ENCODE measurements around the gene PSORS1C2.
"Not testable (repeated sequence)": the region's sequence is repeated elsewhere in the genome, so short reads cannot be mapped to it uniquely, and the experiment has no call there.

The PSORS1C2 gene

DNA sequence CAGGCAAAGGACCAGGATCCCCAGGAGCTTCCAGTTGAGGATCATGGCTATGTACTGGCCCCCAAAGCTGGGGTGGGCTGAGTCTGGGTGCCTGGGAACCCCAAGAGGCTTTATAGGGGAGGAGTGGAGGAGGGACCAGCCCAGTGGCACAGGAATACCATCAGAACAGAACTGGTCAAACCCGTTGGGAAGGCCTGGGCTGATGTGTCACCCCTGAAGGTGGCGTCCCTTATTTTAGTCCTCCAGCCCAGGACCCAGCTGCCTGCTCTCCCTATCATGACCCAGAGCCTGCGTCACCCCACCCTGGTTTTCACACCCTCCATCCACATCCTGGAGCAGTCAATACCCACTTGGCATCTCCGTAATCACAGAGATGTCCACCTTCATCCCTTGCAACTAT is at the start of gene PSORS1C2:
Gene PSORS1C2, minus strand, starts transcription at position 85 of the 400 bp plus-strand sequence. Its CDS starts 40 bp downstream, at position 45.
- no peak for DNase-seq

DNA sequence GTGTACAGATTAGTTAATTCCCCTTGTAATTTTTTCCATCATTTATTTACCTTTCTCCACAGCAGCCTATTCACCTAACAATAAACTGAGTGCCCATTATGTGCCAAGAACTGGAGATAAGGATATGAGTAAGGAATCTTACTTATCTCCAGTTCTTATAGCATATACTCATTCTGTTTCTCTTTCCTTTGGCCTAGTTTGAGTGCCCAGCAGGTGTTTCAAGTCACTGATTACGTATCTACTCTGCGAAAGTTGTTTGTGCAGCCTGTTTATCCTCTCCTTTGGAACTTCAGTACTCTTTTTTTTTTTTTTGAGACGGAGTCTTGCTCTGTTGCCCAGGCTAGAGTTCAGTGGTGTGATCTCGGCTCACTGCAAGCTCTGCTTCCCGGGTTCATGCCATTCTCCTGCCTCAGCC is 48.9 kb upstream of the PSORS1C2 start:
- DNase-seq = no peak

DNA sequence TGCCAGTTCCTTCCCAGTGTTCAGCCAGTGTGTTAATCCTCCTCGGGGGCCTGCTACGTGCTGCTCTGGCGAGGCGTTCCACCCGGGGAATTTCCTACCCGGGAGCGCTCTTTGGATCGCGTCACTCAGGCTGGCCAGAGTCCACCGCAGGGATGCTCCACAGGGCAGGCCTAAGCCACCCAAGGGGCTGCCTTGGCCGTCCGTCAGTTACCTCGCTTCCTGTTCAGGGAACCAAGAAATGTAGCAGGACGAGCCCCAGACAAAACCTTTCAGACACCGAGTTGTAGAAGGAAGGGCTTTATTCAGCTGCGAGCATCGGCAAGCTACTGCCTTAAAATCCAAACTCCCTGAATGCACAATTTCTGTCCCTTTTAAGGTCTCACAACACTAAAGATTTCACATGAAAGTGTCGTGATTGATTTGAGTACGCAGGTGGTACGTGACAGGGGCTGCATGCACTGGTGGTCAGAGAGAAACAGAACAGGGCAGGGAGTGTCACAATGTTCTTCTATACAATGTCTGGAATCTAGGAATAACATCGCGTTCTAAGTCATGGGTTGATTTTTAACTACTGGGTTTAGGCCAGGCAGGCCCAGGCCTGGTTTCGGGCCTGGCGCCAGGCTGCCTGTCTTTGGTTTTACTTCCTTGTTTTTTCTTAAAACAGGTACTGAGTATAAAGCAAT is 47.3 kb upstream of the PSORS1C2 start:
- DNase-seq = no peak

DNA sequence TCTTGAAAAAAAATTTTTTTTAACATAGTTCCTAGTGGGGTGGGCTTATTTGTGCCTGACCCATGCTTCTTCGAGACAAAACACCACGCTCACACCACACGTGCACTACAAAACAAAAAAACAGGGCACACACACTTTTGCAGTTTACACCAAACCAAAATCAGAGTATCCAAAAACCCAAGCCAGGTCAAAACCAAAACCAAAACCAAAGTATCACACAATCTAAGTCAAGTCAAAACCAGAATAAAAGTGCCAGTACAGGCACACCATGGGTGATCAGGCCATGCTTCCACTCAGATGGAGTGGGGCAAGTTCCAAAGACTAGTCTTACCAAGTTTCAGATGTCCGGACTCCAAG is 46.8 kb upstream of the PSORS1C2 start:
- DNase-seq = not testable (repeated sequence)

DNA sequence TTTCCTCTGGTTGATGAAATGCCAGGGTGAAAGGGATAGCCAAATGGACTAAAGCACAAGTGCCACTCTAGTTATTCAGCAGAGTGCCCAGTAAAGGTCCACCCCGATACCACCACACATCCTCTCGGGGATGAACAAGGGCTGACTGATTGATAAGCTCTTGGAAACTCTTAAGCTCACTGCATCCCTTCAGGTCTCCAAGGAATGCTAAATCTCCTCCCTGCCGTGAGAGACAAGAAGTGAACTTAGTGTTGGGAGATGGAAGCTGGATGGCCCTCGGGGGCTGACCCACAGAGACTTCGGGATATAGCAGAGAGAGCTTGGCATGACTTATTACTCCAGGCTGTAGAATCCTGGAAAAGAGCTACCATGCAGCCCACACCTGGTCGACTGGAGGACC is 45.0 kb upstream of the PSORS1C2 start:
- DNase-seq = not testable (repeated sequence)

DNA sequence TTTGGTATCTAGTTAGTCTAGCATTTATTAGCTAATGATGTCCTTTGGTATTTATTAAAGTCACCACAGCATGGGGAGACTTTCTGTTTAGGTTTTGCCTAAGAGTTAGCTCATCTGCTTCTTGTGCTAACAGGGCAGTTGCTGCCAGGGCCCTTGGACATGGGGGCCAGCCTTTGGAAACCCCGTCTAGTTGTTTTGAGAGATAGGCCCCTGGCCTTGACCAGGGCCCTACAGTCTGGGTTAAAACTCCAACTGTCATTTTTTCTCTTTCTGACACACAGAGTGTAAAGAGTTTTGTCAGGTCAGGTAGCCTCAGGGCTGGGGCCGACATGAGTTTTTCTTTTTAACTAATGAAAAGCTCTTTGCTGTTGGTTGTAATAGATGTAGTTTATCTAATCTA is 44.4 kb upstream of the PSORS1C2 start:
- not testable (repeated sequence) for DNase-seq

DNA sequence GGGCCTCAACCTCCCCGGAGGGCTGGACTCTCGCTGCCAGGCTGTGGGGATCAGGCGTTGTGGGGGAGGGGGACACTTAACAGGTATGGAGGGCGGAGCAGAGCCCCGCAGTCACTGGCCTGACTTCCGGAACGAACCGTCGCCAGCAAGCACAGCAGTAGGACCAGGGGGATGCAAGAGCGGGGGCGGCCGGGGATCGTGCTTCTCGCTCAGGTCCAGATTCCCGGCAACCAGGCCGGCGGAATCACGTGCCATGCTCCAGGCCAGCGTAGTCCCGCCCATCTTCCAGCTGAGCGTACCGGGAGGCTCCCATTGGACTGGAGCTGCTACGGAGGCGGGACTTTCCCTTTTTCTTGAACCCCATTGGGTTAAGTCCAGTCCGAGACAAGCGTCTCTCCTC is 41.6 kb upstream of the PSORS1C2 start:
- DNase-seq = no peak

DNA sequence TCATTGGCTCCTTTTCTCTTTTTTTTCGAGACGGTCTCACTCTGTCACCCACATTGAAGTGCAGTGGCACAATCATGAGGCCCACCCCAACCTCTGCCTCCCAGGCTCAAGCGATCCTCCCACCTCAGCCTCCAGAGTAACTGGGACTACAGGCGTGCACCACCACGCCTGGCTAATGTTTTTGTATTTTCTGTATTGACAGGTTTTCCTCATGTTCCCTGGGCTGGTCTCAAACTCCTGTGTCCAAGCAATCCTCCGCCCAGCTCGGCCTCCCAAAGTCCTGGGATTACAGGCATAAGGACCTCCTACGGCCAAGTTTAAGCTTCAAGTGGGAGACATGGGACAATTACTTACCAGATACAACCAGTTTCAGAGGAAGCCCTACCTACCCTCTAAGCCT is 41.0 kb upstream of the PSORS1C2 start:
- DNase-seq = no peak

DNA sequence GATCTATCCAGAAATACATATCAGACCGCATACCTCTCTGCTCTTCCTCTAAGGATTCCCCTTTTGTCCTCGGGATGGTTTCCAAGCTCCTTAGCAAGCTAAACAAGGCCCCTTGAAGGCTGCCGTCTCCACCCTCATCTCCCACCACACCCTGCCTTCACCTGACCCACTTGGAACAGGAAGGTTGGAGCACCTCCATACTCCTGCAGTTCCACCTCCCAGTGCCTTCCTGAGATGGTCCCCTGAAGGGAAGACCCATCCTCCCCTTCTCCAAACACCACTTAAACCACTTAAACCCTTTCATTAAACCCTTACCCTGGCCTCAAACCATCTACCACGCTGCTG is 40.1 kb upstream of the PSORS1C2 start:
- DNase-seq = no peak

DNA sequence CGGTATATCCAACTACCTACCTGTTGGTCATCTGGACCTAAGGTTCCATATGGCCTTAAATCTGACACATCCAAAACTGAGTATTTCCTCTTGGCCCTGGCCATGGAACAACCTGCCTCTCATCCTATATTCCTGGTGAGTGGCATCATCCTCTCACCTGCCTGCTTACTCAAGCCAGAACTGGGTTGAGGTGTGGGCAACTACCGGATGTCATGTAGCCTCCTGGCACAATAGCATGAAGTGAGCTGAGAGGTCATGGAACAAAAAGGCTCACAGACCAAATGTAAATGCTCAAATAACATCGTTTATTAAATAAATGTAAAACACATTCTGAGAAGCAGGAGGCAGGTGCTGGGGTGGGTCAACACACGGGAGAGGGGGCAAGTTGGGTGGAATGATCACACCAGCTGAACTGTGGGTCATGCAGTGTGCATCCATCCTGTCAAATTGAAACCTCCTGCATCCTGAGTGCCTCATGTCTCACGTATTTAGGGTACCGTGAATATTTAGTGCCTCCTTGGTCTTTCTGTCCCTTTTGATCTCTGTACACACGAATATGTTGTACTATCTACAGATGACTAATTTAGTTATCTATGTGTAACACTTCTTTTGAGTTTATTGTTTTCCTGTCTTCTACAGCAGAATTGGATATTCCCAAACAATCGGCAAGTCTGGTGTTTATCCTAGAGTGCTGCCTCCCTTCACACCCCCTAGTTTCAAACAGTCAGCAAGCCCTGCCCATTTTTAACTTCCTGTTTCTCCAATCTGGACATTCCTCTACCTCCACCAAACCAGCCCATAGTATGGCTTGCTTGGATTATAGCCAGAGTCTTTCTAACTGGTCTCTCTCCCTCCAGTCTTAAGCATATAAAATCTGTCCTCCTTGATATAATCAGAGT is 39.5 kb upstream of the PSORS1C2 start:
- DNase-seq = no peak

DNA sequence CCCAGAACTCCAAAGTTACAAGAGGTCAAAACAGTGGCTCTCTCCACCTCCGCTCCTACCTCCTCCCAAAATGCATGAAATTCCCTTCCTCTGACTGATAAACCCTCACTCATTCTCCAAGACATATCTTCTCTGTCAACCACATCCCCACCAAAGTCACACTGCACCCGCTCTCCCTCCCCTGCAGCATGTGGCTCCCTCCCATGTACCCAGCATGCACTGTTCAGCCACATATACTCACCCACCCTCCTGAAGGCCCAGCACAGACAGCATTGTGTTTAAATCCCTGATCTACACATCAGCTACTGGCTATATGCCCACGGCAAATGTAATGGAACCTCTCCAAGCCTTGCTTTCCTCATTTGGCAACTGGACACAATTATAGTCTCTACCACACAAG is 37.1 kb upstream of the PSORS1C2 start:
- DNase-seq = no peak

DNA sequence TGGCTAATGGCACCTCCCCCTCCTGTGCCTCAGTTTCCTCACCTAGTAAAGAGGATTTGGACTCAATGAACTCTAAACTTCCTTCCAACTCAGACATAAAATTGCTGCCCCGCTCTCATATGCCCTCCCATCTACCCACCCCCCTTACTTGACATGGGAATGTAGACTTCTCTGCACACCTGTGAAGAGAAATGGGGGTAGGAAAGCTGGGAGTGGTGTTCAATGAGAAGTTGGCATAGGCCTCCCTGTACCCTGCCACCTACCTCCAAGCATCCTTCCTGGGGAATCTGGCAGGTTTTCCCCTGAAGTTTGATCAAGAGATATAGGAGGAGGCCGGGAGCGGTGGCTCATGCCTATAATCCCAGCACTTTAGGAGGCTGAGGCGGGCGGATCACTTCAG is 35.5 kb upstream of the PSORS1C2 start:
- DNase-seq = no peak

DNA sequence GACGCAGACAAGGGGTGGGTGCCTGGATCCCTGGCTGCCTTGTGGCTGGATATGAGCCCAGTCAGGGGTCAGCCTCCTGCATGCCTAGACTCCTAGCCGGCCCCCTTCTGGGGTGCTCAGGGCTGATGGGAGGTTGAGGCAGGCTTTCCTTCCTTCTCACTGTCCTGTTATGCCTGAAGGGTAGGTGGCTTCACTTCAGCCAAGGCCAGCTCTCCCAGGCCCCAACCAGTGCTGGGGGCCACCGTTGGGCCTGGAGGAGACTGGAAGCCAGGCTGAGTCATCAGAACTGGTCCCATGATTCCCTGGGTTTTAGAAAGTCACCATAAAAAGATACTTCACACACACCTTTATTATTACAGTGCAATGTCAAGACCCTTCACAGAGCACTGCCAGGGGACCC is 34.5 kb upstream of the PSORS1C2 start:
- DNase-seq = no peak

DNA sequence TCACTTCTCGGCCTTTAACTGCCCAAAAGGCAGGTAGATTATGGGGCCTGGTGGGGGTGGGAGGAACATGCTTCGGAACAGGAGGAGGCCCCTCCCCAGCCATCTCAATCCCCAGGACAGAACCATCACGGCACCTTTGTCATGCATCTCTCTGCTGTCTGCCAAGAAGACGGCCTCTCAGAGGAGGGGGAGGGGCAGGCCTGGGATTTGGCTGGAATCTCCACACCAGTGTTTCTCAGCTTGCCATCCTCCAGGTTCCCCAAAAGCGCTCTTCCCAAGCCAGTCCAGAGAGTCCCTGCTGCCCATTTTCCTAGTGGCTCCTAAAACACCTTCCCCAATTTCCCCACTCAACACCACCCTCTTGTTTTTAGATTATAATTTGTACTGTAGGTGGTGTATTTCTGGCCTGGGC is 34.1 kb upstream of the PSORS1C2 start:
- no peak for DNase-seq

DNA sequence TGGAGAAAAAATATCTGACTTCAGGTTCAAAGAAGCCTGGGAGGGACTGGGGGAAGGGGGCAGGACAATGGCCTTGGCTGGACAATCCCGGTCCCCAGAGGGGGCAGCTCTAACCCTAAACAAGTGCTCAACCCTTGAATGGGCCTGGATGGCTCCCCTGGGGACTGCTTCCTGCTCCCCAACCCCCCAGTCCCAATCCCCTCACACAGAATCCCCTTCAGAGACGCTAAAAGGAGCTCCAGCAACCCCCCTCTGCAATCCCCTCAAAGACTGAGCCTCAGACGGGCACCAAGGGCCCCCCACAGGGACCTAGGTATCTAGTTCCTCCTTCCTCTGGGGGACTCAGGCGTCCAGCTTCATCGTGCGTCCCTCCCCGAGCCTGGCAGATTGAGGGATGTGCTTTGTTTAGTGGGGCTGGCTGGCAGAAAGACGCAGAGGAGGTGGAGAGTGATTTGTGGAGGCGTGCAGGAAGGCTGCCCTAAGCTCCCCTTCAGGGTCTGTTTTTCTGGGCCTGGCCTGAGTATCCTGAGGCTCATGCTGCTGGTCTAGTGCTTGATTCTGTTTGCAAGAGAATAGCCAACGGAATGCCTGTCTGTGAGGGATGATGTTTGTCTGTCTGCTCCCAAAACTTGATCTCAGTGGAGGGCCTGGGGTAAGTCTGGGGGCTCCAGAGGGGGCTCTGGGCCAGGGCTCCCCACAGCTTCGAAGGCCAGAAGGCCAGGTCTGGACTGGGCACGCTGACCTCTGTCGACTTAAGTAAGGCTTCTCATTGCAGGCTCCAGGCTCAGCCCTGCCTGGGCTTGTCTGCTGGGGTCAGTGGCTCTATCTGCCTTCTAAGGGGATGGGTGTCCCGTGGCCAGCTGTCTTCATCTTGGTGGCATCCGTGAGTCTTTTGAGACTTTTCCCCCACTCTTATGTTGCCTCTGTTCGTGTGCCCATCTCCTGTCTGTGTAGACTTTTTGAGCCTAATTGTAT is 33.4 kb upstream of the PSORS1C2 start:
- no peak for DNase-seq

DNA sequence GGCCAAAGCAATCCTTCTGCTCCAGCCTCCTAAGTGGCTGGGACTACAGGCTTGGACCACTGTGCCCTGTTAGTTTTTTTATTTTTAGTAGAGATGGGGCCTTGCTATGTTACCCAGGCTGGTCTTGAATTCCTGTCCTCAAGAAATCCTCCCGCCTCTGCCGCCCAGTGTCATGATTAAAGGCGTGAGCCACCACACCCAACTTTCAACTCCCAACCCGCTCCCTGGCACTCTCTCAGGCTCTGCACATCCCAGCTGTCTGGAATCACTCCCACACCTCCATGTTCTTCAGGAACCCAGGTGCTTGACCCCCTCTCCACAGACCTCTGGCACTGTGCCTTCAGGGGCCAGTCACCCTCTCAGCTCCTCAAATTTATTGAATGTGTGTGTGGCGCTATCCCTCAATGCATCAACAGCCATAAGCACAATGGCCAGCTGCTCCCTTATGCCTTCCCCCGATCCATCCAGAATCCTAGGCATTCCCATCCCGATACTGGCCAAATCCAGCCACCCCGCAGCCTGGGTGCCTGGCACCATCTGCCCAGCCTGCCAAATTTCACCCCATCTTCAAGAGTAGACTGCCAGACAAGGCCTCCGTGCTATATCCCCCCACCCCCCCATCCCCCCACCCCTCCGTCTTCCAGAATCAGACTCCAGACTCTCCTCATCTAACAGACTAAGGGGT is 32.3 kb upstream of the PSORS1C2 start:
- DNase-seq = no peak

DNA sequence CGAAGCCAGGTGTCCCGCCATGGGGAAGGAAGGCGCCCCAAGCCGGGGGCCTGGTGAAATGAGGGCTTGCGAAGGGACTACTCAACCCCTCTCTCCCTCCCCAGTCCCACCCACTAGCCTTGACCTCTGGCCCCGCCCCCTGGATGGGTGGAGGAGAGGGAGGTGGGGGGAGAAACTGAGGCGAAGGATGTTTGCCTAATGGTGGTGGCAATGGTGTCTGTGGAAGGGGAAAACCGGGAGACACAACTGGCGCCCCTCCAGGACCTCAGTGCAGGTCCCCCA is 31.7 kb upstream of the PSORS1C2 start, which contains the start of gene POU5F1:
Gene POU5F1, minus strand, starts transcription at position 83 of the 282 bp plus-strand sequence. Its CDS starts 62 bp downstream, at position 21.
- no peak for DNase-seq

DNA sequence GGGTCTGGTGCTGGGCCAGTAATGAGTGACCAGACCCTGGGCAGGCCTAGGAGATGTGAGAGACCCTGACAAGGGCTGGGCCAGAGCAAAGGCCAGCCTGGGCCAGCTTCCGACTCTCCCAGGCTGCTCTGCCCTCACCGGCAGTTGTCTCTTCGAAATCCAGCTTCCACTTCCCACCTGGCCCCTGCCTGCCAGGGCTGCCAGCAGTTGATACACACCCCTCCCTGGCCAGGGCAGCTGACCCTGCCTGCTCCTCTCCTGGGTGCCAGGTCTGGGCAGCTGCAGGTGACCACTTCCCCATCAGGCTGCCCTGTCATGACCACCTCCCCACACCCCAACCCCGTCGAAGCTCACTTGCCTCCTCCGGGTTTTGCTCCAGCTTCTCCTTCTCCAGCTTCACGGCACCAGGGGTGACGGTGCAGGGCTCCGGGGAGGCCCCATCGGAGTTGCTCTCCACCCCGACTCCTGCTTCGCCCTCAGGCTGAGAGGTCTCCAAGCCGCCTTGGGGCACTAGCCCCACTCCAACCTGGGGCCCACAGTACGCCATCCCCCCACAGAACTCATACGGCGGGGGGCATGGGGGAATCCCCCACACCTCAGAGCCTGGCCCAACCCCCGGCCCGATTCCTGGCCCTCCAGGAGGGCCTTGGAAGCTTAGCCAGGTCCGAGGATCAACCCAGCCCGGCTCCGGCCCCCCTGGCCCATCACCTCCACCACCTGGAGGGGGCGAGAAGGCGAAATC is 31.2 kb upstream of the PSORS1C2 start:
- not testable (repeated sequence) for DNase-seq

DNA sequence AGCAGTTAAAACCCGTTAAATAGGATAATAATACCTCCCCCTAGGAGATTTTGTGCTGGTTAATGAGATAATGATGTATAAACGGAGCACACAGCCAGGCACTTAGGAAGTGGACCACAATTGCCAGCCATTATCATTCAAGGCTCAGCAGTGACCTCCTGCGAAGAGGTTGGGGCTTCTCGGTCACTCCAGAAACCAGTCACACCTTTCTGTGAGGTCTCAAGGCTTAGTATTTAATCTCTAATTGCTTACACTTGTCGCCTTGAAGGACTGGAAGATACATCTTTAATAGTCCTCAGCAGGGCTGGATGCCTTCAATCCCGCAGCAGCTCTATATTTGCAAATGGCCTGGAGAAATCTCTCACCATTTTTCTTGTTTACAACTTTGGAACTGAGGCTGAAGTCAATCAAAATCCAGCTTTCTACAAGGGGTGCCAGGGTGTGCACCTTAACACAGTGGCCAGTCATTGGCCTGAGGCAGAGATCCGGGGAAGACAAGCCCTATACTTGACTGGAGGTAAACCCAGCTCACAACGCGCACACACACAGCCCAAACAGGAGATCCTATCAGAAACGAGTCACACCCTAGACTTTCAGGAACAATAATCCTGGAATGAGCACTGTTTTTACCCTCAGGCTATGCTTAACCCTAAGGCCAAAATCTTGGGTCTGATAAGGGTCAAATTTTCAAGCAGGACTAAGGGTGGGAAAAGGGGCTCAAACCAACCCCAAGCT is 30.4 kb upstream of the PSORS1C2 start:
- DNase-seq = no peak

DNA sequence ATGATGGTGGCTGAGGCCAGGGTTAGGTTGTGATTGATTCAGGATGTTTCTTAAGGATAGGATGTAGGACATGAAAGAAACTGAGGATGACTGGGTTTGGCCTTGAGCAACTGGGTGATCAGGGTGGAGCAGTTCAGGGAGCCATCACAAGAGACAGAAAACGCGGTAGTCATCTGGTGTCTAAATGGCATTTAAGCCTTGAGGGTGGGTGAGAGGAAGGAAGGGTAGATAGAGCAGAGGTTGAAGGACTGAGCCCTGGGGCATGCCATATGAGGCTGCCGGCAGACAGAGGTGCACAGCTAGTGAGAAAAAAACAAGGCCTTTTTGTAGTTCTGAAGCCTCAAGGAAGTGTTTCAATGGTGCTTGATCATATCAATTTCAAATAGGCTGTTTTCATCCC is 29.7 kb upstream of the PSORS1C2 start:
- DNase-seq = no peak

DNA sequence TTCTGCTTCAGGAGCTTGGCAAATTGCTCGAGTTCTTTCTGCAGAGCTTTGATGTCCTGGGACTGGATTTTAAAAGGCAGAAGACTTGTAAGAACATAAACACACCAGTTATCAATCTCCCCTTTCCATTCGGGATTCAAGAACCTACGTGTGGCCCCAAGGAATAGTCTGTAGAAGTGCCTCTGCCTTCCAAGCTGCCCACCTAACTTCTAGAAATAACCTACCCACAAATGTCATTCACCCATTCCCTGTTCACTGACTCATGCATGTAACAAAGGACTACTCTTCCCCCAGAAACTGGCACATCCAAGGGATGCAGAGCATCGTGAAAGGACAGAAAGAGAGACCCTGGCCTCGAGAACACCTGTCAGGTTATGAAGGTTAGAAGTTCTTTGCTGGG is 27.1 kb upstream of the PSORS1C2 start:
- DNase-seq = no peak

Data from cortex of kidney (tissue), 1 donor.